Caco-2 (cell line): ENCODE measurements around the gene ADAM12. TPM values are rescaled to one million over a fixed set of nuclear protein-coding genes. Genes with fewer than 3 reads are reported as not detected.

Experiments
- BruUV-seq: library from RNA; stranded (reverse); fragments of 400-500 nt; replicated peaks from 2 replicates; lab custom pipeline; 2021; lab: Mats Ljungman, UMichigan
- CTCF ChIA-PET: fragments of 300-600 bp; sonication (Branson Sonifier 250); formaldehyde crosslinking; loops from one replicate; lab custom pipeline; 2022; ENCODE audit warnings: antibody characterized with exemption; lab: Charles Lee
- POLR2A ChIA-PET: fragments of 300-600 bp; sonication (Branson Sonifier 250); formaldehyde crosslinking; loops from one replicate; lab custom pipeline; 2022; ENCODE audit warnings: antibody characterized with exemption; lab: Charles Lee
- DNase-seq, 2 experiments: peaks; one replicate each; pipeline versions ENCODE4 v3.0.0 to v3.0.0-alpha.2; 2020 to 2022
- H3K27me3 ChIP-seq: replicated peaks from 2 replicates; pipeline ENCODE4 v1.6.0; 2011; ENCODE audit warnings: low read length; ENCODE audit not compliant: control insufficient read depth, insufficient read depth
- H3K36me3 ChIP-seq: 2 replicates; pipeline ENCODE4 v1.5.1; 2011; ENCODE audit warnings: low read length; ENCODE audit not compliant: control insufficient read depth, insufficient read depth
- H3K4me1 ChIP-seq: fragments of 250-450 bp; sonication (Bioruptor Pico); 2 replicates; pipeline ENCODE4 v1.5.1; 2020; ENCODE audit warnings: mild to moderate bottlenecking
- H3K4me3 ChIP-seq: 2 replicates; pipeline ENCODE4 v1.5.1; 2011; ENCODE audit warnings: low read depth, mild to moderate bottlenecking, control low read depth, low read length
- H3K9me3 ChIP-seq: fragments of 250-450 bp; sonication (Bioruptor Pico); 2 replicates; pipeline ENCODE4 v1.5.1; 2020; ENCODE audit warnings: mild to moderate bottlenecking, moderate library complexity
- H3K27ac Mint-ChIP-seq: one replicate; pipeline ENCODE4 v1.8.0; 2022; ENCODE audit warnings: mixed read lengths; ENCODE audit not compliant: unreplicated experiment
- H3K27me3 Mint-ChIP-seq: one replicate; pipeline ENCODE4 v1.8.0; 2022; ENCODE audit warnings: mixed read lengths; ENCODE audit not compliant: insufficient read depth, unreplicated experiment
- H3K36me3 Mint-ChIP-seq: one replicate; pipeline ENCODE4 v1.8.0; 2022; ENCODE audit warnings: mild to moderate bottlenecking, mixed read lengths; ENCODE audit not compliant: insufficient read depth, unreplicated experiment
- H3K4me1 Mint-ChIP-seq: one replicate; pipeline ENCODE4 v1.8.0; 2022; ENCODE audit warnings: low read depth, mixed read lengths; ENCODE audit not compliant: unreplicated experiment
- H3K4me3 Mint-ChIP-seq: one replicate; pipeline ENCODE4 v1.8.0; 2022; ENCODE audit warnings: mild to moderate bottlenecking, moderate library complexity, mixed read lengths; ENCODE audit not compliant: unreplicated experiment
- H3K9me3 Mint-ChIP-seq: one replicate; pipeline ENCODE4 v1.8.0; 2022; ENCODE audit warnings: mixed read lengths; ENCODE audit not compliant: unreplicated experiment
- CTCF ChIP-seq, 2 experiments: fragments of 200-600 bp in 1 of 2; IDR thresholded peaks; 1 replicate in 1 of 2; 2 replicates in 1 of 2; pipeline versions ENCODE4 v1.5.1 to v1.8.0; 2011 to 2022; ENCODE audit warnings: antibody characterized with exemption in 1 of 2, control low read depth in 1 of 2, inconsistent platforms in 1 of 2, low read depth in 1 of 2, low read length in 1 of 2, mild to moderate bottlenecking in 1 of 2, moderate library complexity in 1 of 2; ENCODE audit not compliant: insufficient read depth in 1 of 2, severe bottlenecking in 1 of 2, unreplicated experiment in 1 of 2
- intact Hi-C: fragments of 100-400 bp; cut with micrococcal nuclease; formaldehyde crosslinking; loops from one replicate; pipeline ENCODE4 v1.10.0; 2022; ENCODE audit not compliant: unreplicated experiment
- total RNA-seq: library from RNA; stranded (reverse); gene quantifications from 2 replicates; pipeline ENCODE4 v1.2.3, GENCODE V29; 2022

ADAM12 gene
- total RNA-seq, 1 experiment from 2014 or later, result not detected

GRCh38 chr10:126216632-126216961 lies 171.7 kb downstream of the ADAM12 start:
- Mint-ChIP-seq H3K27ac (no peak overlapping the region), H3K27me3 (peaks cover 7% of the 10 kb centered on the region), H3K9me3 (no peaks in the 10 kb centered on the region), H3K4me1 (no peaks in the 10 kb centered on the region), H3K4me3 (no peak overlapping the region), H3K36me3 (no peaks in the 10 kb centered on the region)
- ChIA-PET CTCF (no interaction called here), POLR2A (no interaction called here)
- no peak for DNase-seq
- TF ChIP-seq CTCF (IDR thresholded peaks at IDR 0.05; ENCODE audit: insufficient read depth in 1 of 2, low read depth in 1 of 2, low read length in 1 of 2, severe bottlenecking in 1 of 2, unreplicated experiment in 1 of 2), result no peak
- Histone ChIP-seq H3K4me3 (no peak overlapping the region), H3K4me1 (no peaks in the 10 kb centered on the region), H3K27me3 (no peaks in the 10 kb centered on the region), H3K9me3 (no peaks in the 10 kb centered on the region), H3K36me3 (no peaks in the 10 kb centered on the region)
- BruUV-seq, result no TSS peak
- intact Hi-C loops, result no loop called here

GRCh38 chr10:126215746-126216631 lies 172.3 kb downstream of the ADAM12 start:
- no peaks in the 10 kb centered on the region for H3K9me3 Mint-ChIP-seq
- no peak overlapping the region for H3K27ac Mint-ChIP-seq
- intact Hi-C loops, result no loop called here
- peaks cover 7% of the 10 kb centered on the region for H3K27me3 Mint-ChIP-seq
- DNase-seq, result no peak
- H3K9me3 ChIP-seq, result no peaks in the 10 kb centered on the region
- no peak for TF ChIP-seq CTCF (IDR thresholded peaks at IDR 0.05; ENCODE audit: insufficient read depth in 1 of 2, low read depth in 1 of 2, low read length in 1 of 2, severe bottlenecking in 1 of 2, unreplicated experiment in 1 of 2)
- H3K4me3 ChIP-seq, result no peak overlapping the region
- H3K4me1 ChIP-seq, result no peaks in the 10 kb centered on the region
- no peaks in the 10 kb centered on the region for H3K4me1 Mint-ChIP-seq
- H3K27me3 ChIP-seq, result no peaks in the 10 kb centered on the region
- no peaks in the 10 kb centered on the region for H3K36me3 ChIP-seq
- no TSS peak for BruUV-seq
- CTCF ChIA-PET, result no interaction called here
- no peak overlapping the region for H3K4me3 Mint-ChIP-seq
- no peaks in the 10 kb centered on the region for H3K36me3 Mint-ChIP-seq
- POLR2A ChIA-PET, result no interaction called here

GRCh38 chr10:126214679-126215078 lies 173.6 kb downstream of the ADAM12 start:
- Histone ChIP-seq H3K27me3 (no peaks in the 10 kb centered on the region), H3K4me3 (no peak overlapping the region), H3K9me3 (no peaks in the 10 kb centered on the region), H3K4me1 (no peaks in the 10 kb centered on the region), H3K36me3 (no peaks in the 10 kb centered on the region)
- POLR2A ChIA-PET, result no interaction called here
- no peak overlapping the region for H3K4me3 Mint-ChIP-seq
- no peaks in the 10 kb centered on the region for H3K9me3 Mint-ChIP-seq
- intact Hi-C loops, result no loop called here
- H3K36me3 Mint-ChIP-seq, result no peaks in the 10 kb centered on the region
- H3K27ac Mint-ChIP-seq, result no peak overlapping the region
- no peak for DNase-seq
- no peak for TF ChIP-seq CTCF (IDR thresholded peaks at IDR 0.05; ENCODE audit: insufficient read depth in 1 of 2, low read depth in 1 of 2, low read length in 1 of 2, severe bottlenecking in 1 of 2, unreplicated experiment in 1 of 2)
- H3K4me1 Mint-ChIP-seq, result no peaks in the 10 kb centered on the region
- H3K27me3 Mint-ChIP-seq, result peaks cover 13% of the 10 kb centered on the region
- CTCF ChIA-PET, result no interaction called here
- no TSS peak for BruUV-seq
